BJ (cell line): ENCODE results near the gene FMNL2. TPM values are rescaled to one million over a fixed set of nuclear protein-coding genes. Genes with fewer than 3 reads are reported as not detected.

Experiments used
- CTCF ChIA-PET: fragments of 350-600 bp; formaldehyde crosslinking; extraction: SDS; loops from one replicate; lab custom pipeline; 2021; ENCODE audit warnings: antibody characterized with exemption, inconsistent platforms; lab: Yijun Ruan, JAX
- POLR2A ChIA-PET: fragments of 300-600 bp; sonication (Branson Sonifier 250); formaldehyde crosslinking; extraction: SDS; loops from one replicate; lab custom pipeline; 2021; ENCODE audit warnings: antibody characterized with exemption; lab: Charles Lee
- DNase-seq: peaks from one replicate; pipeline ENCODE4 v3.0.0-alpha.2; 2011; ENCODE audit warnings: low read depth
- H3K27me3 ChIP-seq: 2 replicates; pipeline ENCODE4 v1.6.0; 2011; ENCODE audit warnings: low read length; ENCODE audit not compliant: control insufficient read depth, insufficient read depth
- H3K36me3 ChIP-seq: 2 replicates; pipeline ENCODE4 v1.5.1; 2011; ENCODE audit warnings: low read length; ENCODE audit not compliant: control insufficient read depth, insufficient read depth
- H3K4me3 ChIP-seq: 2 replicates; pipeline ENCODE4 v1.5.1; 2011; ENCODE audit warnings: low read depth, mild to moderate bottlenecking, control low read depth, low read length
- CTCF ChIP-seq: IDR thresholded peaks from 2 replicates; pipeline ENCODE4 v1.5.1; 2011; ENCODE audit warnings: low read depth, mild to moderate bottlenecking, control low read depth, inconsistent platforms, low read length, moderate library complexity; ENCODE audit not compliant: insufficient read depth
- polyA plus RNA-seq: library from polyadenylated mRNA; depleted of rRNA; stranded (reverse); fragments of >200 nt; gene quantifications from 2 replicates; pipeline ENCODE4 v1.2.3, GENCODE V29; 2011

FMNL2 gene
- polyA plus RNA-seq, 1 experiment: 2.4 TPM

GRCh38 chr2:152441961-152442360 lies 107.0 kb downstream of the FMNL2 start:
- no peaks in the 10 kb centered on the region for H3K36me3 ChIP-seq
- ChIA-PET POLR2A (no interaction called here), CTCF (no interaction called here)
- no peak for TF ChIP-seq CTCF
- DNase-seq: no peak
- no peaks in the 10 kb centered on the region for H3K27me3 ChIP-seq
- no peak overlapping the region for H3K4me3 ChIP-seq

- no peak overlapping the region for H3K4me3 ChIP-seq
- H3K27me3 ChIP-seq: no peaks in the 10 kb centered on the region
- ChIA-PET POLR2A (no interaction called here), CTCF (no interaction called here)
- no peak for TF ChIP-seq CTCF
- DNase-seq: no peak
- no peaks in the 10 kb centered on the region for H3K36me3 ChIP-seq
Measured at GRCh38 chr2:152443771-152444170, 108.8 kb downstream of the FMNL2 start.

GRCh38 chr2:152444448-152444847 lies 109.5 kb downstream of the FMNL2 start:
- POLR2A ChIA-PET: no interaction called here
- no peak for TF ChIP-seq CTCF
- no peak for DNase-seq
- CTCF ChIA-PET: no interaction called here
- H3K4me3 ChIP-seq: no peak overlapping the region
- no peaks in the 10 kb centered on the region for H3K36me3 ChIP-seq
- H3K27me3 ChIP-seq: no peaks in the 10 kb centered on the region

- no peak overlapping the region for H3K4me3 ChIP-seq
- CTCF ChIA-PET: interaction anchor here (1.0 to 1.8 kb wide), 2 partner anchors 11 to 126 kb away, joined by 4 to 9 read pairs; no protein-coding TSS in a partner anchor
- H3K36me3 ChIP-seq: no peaks in the 10 kb centered on the region
- no peak for DNase-seq
- POLR2A ChIA-PET: interaction anchor here (0.5 to 1.0 kb wide), 2 partner anchors 21 to 89 kb away, joined by 3 read pairs; no protein-coding TSS in a partner anchor
- no peak for TF ChIP-seq CTCF
- H3K27me3 ChIP-seq: no peaks in the 10 kb centered on the region
Measured at GRCh38 chr2:152445375-152445774, 110.4 kb downstream of the FMNL2 start.

- CTCF ChIA-PET: interaction anchor here (0.7 to 1.8 kb wide), 3 partner anchors 9 to 126 kb away, joined by 3 to 9 read pairs (median 4); no protein-coding TSS in a partner anchor
- TF ChIP-seq CTCF: no peak
- peak; percentile 73 for DNase-seq
- no peaks in the 10 kb centered on the region for H3K36me3 ChIP-seq
- POLR2A ChIA-PET: interaction anchor here (0.5 to 1.0 kb wide), 3 partner anchors 21 to 174 kb away, joined by 3 read pairs; no protein-coding TSS in a partner anchor
- H3K4me3 ChIP-seq: no peak overlapping the region
- H3K27me3 ChIP-seq: no peaks in the 10 kb centered on the region
Measured at GRCh38 chr2:152445791-152446201, 110.8 kb downstream of the FMNL2 start.
